GM10266 (cell line): ENCODE data around the gene C20orf141.

Experiments
- DNase-seq: peaks from one replicate; pipeline ENCODE4 v3.0.0; 2012; ENCODE audit errors: extremely low spot score
- CTCF ChIP-seq: IDR thresholded peaks from 2 replicates; pipeline ENCODE4 v1.5.1; 2012; ENCODE audit warnings: mild to moderate bottlenecking, low read depth; ENCODE audit not compliant: control insufficient read depth, insufficient read depth; ENCODE audit errors: missing control alignments

Gene C20orf141

GRCh38 chr20:2799688-2800520, 14.9 kb upstream of the C20orf141 start:
- no peak for TF ChIP-seq CTCF
- DNase-seq = no peak

- no peak for DNase-seq
- no peak for TF ChIP-seq CTCF
Measured at GRCh38 chr20:2800521-2801285, 14.1 kb upstream of the C20orf141 start, which contains the start of gene CPXM1. CPXM1 (minus strand) TSS chr20:2800627; CDS start chr20:2800572, 55 bp downstream.

- DNase-seq = no peak
- no peak for TF ChIP-seq CTCF
Measured at GRCh38 chr20:2801286-2801728, 13.5 kb upstream of the C20orf141 start.

GRCh38 chr20:2804041-2804828, 10.6 kb upstream of the C20orf141 start:
- no peak for TF ChIP-seq CTCF
- no peak for DNase-seq

GRCh38 chr20:2804852-2805688, 9.7 kb upstream of the C20orf141 start:
- TF ChIP-seq CTCF = no peak
- DNase-seq = no peak

GRCh38 chr20:2805689-2806350, 9.0 kb upstream of the C20orf141 start:
- no peak for TF ChIP-seq CTCF
- no peak for DNase-seq
